ENCODE data around the gene SLC8A2. TPM values are rescaled to one million over a fixed set of nuclear protein-coding genes. Genes with fewer than 3 reads are reported as not detected.

SLC8A2 gene
- total RNA-seq, 1 experiment from 2014 or later: 0.10 TPM

- ChIA-PET POLR2A (no interaction called here), CTCF (no interaction called here)
- BruUV-seq (replicated peaks): no TSS peak
- no peak overlapping the region for H3K27ac ChIP-seq (ENCODE audit: low read length)
- H3K4me1 ChIP-seq (ENCODE audit: control insufficient read depth, insufficient read depth, low read length): no peaks in the 10 kb centered on the region; the same call in none of the 2 replicates
- in situ Hi-C loops (cut with HindIII; ENCODE audit: low pct_unique_long_range_greater_than_20kb, low sequenced_read_pairs) (no loop called here), intact Hi-C loops (cut with micrococcal nuclease; ENCODE audit: unreplicated experiment) (no loop called here)
- H3K4me3 ChIP-seq (ENCODE audit: low read depth in 2 of 2, low read length in 2 of 2): no peak overlapping the region
- TF ChIP-seq TCF7L2 (IDR thresholded peaks at IDR 0.05; ENCODE audit: low read depth, low read length): no peak
- no peak for TF ChIP-seq CTCF (IDR thresholded peaks at IDR 0.05)
- TF ChIP-seq REST (IDR thresholded peaks at IDR 0.05; ENCODE audit: insufficient read depth in 1 of 2, low read depth in 2 of 2, low read length in 1 of 2): no peak
- TF ChIP-seq POLR2AphosphoS5 (IDR thresholded peaks at IDR 0.05; ENCODE audit: low read depth, low read length): no peak
- no peak for TF ChIP-seq SIN3A (IDR thresholded peaks at IDR 0.05; ENCODE audit: borderline replicate concordance, insufficient read depth, low read depth, low read length)
- H3K27me3 ChIP-seq (ENCODE audit: control insufficient read depth, insufficient read depth, low read length): no peaks in the 10 kb centered on the region; the same call in 1 of the 2 replicates
- no peaks in the 10 kb centered on the region for H3K36me3 ChIP-seq (ENCODE audit: control insufficient read depth, insufficient read depth, low read length)
- H3K9me3 ChIP-seq (ENCODE audit: control insufficient read depth, insufficient read depth, low read depth, low read length): no peaks in the 10 kb centered on the region
- ATAC-seq (peak; percentile 27; the same call in 1 of the 2 replicates), DNase-seq (ENCODE audit: low read depth, low spot score) (no peak)
Measured at GRCh38 chr19:47469363-47469700, 2.4 kb downstream of the SLC8A2 start.

- BruUV-seq (replicated peaks): no TSS peak
- Histone ChIP-seq H3K27ac (ENCODE audit: low read length) (no peak overlapping the region), H3K9me3 (ENCODE audit: control insufficient read depth, insufficient read depth, low read depth, low read length) (no peaks in the 10 kb centered on the region), H3K4me1 (ENCODE audit: control insufficient read depth, insufficient read depth, low read length) (no peaks in the 10 kb centered on the region; the same call in none of the 2 replicates), H3K36me3 (ENCODE audit: control insufficient read depth, insufficient read depth, low read length) (no peaks in the 10 kb centered on the region), H3K27me3 (ENCODE audit: control insufficient read depth, insufficient read depth, low read length) (no peaks in the 10 kb centered on the region; the same call in 1 of the 2 replicates), H3K4me3 (ENCODE audit: low read depth in 2 of 2, low read length in 2 of 2) (no peak overlapping the region)
- in situ Hi-C loops (cut with HindIII; ENCODE audit: low pct_unique_long_range_greater_than_20kb, low sequenced_read_pairs): no loop called here
- TF ChIP-seq CTCF (IDR thresholded peaks at IDR 0.05) (no peak), SIN3A (IDR thresholded peaks at IDR 0.05; ENCODE audit: borderline replicate concordance, insufficient read depth, low read depth, low read length) (no peak), TCF7L2 (IDR thresholded peaks at IDR 0.05; ENCODE audit: low read depth, low read length) (no peak)
- ChIA-PET POLR2A (interaction anchor here (0.6 kb wide), 1 partner anchor 190 kb away, joined by 9 read pairs; no protein-coding TSS in a partner anchor), CTCF (interaction anchor here (0.7 kb wide), 1 partner anchor 116 kb away, joined by 4 read pairs; no protein-coding TSS in a partner anchor)
- ATAC-seq (no peak), DNase-seq (ENCODE audit: low read depth, low spot score) (no peak)
- intact Hi-C loops (cut with micrococcal nuclease; ENCODE audit: unreplicated experiment): no loop called here
Measured at GRCh38 chr19:47467914-47468313, 3.8 kb downstream of the SLC8A2 start.

All from Panc1 (cell line).